B cell (primary cell): Measurements from ENCODE around the gene CDKAL1. TPM values are rescaled to one million over a fixed set of nuclear protein-coding genes. Genes with fewer than 3 reads are reported as not detected.

Experiments
- ATAC-seq: fragments of 200-7000 bp; cut with Tn5 transposase; one replicate; pipeline ENCODE4 v1.10.0; 2021; ENCODE audit warnings: low read depth, mild to moderate bottlenecking, moderate number of reproducible peaks, moderate library complexity
- CTCF ChIA-PET: fragments of 350-600 bp; sonication (Branson Sonifier 250); formaldehyde crosslinking; loops from one replicate; lab custom pipeline; 2021; ENCODE audit warnings: antibody characterized with exemption, inconsistent platforms; lab: Charles Lee
- POLR2A ChIA-PET: fragments of 350-600 bp; sonication (Branson Sonifier 250); formaldehyde crosslinking; loops from one replicate; lab custom pipeline; 2021; ENCODE audit warnings: antibody characterized with exemption; lab: Charles Lee
- DNase-seq: peaks from one replicate; pipeline ENCODE4 v3.0.0; 2013
- H2AFZ ChIP-seq: 2 replicates; pipeline ENCODE4 v1.6.1; 2012; ENCODE audit warnings: mild to moderate bottlenecking, low read depth, low read length; ENCODE audit not compliant: insufficient read depth, poor library complexity, severe bottlenecking
- H3K27ac ChIP-seq, 2 donors: 1 replicate in 1 of 2; 2 replicates in 1 of 2; pipeline ENCODE4 v1.5.1; 2012 to 2013; ENCODE audit warnings: low read length in 2 of 2, mild to moderate bottlenecking in 2 of 2, moderate library complexity in 1 of 2
- H3K27me3 ChIP-seq, 4 experiments: fragments of 200-600 bp in 1 of 4; sonication (generic) in 1 of 4; replicated peaks in 1 of 4; 1 replicate in 2 of 4; 2 replicates in 2 of 4; pipeline versions ENCODE4 v1.6.1 to v1.7.0; 2013 to 2016; ENCODE audit warnings: low read length in 3 of 4, mild to moderate bottlenecking in 2 of 4, mixed read lengths in 1 of 4, moderate library complexity in 1 of 4; ENCODE audit not compliant: insufficient read depth in 4 of 4, control insufficient read depth in 3 of 4; ENCODE audit errors: control extremely low read depth in 1 of 4
- H3K36me3 ChIP-seq, 2 experiments: replicated peaks in 1 of 2; 1 replicate in 1 of 2; 2 replicates in 1 of 2; pipeline versions ENCODE4 v1.6.1 to v1.7.1; 2013; ENCODE audit warnings: low read length in 1 of 2; ENCODE audit not compliant: insufficient read depth in 2 of 2, control insufficient read depth in 1 of 2; ENCODE audit errors: control extremely low read depth in 1 of 2, extremely low read depth in 1 of 2
- H3K4me1 ChIP-seq, 2 donors: fragments of 200-600 bp in 1 of 2; sonication (generic) in 1 of 2; 1 replicate in 1 of 2; 2 replicates in 1 of 2; pipeline versions ENCODE4 v1.5.1 to v1.6.1; 2013 to 2017; ENCODE audit warnings: low read length in 2 of 2; ENCODE audit not compliant: control insufficient read depth in 2 of 2, insufficient read depth in 2 of 2
- H3K4me2 ChIP-seq: replicated peaks from 2 replicates; pipeline ENCODE3; 2012; ENCODE audit warnings: mild to moderate bottlenecking, low read depth, low read length; ENCODE audit not compliant: poor library complexity, severe bottlenecking
- H3K4me3 ChIP-seq, 5 experiments: fragments of 200-600 bp in 1 of 5; sonication (generic) in 1 of 5; 1 replicate in 3 of 5; 2 replicates in 2 of 5; pipeline versions ENCODE4 v1.5.1 to v1.7.0; 2011 to 2016; ENCODE audit warnings: low read length in 4 of 5, mild to moderate bottlenecking in 4 of 5, low read depth in 2 of 5, control low read depth in 1 of 5, moderate library complexity in 1 of 5; ENCODE audit not compliant: insufficient read depth in 1 of 5; ENCODE audit errors: control extremely low read depth in 1 of 5, extremely low read depth in 1 of 5
- H3K79me2 ChIP-seq: fragments of 200-600 bp; sonication (generic); one replicate; pipeline ENCODE4 v1.6.0; 2016; ENCODE audit warnings: low read length; ENCODE audit not compliant: control insufficient read depth, insufficient read depth
- H3K9ac ChIP-seq: fragments of 200-600 bp; sonication (generic); 2 replicates; pipeline ENCODE4 v1.6.1; 2017; ENCODE audit warnings: mild to moderate bottlenecking, low read length, moderate library complexity
- H3K9me3 ChIP-seq, 3 donors: one replicate each; pipeline versions ENCODE4 v1.6.1 to v1.7.1; 2013; ENCODE audit warnings: low read length in 2 of 3; ENCODE audit not compliant: control insufficient read depth in 2 of 3, insufficient read depth in 1 of 3; ENCODE audit errors: control extremely low read depth in 1 of 3
- H4K20me1 ChIP-seq: 2 replicates; pipeline ENCODE4 v1.6.0; 2012; ENCODE audit warnings: mild to moderate bottlenecking, low read length; ENCODE audit not compliant: insufficient read depth, control insufficient read depth, poor library complexity, severe bottlenecking
- H3K27ac Mint-ChIP-seq: one replicate; pipeline ENCODE4 v1.8.0; 2021; ENCODE audit warnings: mixed read lengths
- H3K27me3 Mint-ChIP-seq: one replicate; pipeline ENCODE4 v1.8.0; 2021; ENCODE audit warnings: mixed read lengths
- H3K4me1 Mint-ChIP-seq: one replicate; pipeline ENCODE4 v1.8.0; 2021; ENCODE audit warnings: mixed read lengths
- H3K4me3 Mint-ChIP-seq: one replicate; pipeline ENCODE4 v1.8.0; 2021; ENCODE audit warnings: mixed read lengths
- H3K9me3 Mint-ChIP-seq: one replicate; pipeline ENCODE4 v1.8.0; 2022; ENCODE audit warnings: mixed read lengths; ENCODE audit not compliant: insufficient read depth
- CTCF ChIP-seq: fragments of 200-600 bp; IDR thresholded peaks from one replicate; pipeline ENCODE4 v1.8.0; 2022; ENCODE audit warnings: antibody characterized with exemption, mild to moderate bottlenecking
- EZH2 ChIP-seq: IDR thresholded peaks from 2 replicates; pipeline ENCODE4 v1.6.1; 2012; ENCODE audit warnings: borderline replicate concordance, low read depth, mild to moderate bottlenecking, moderate library complexity, low read length; ENCODE audit not compliant: insufficient read depth, poor library complexity, severe bottlenecking
- WGBS: methylation state at CpG from one replicate; pipeline ENCODE4 v1.1.5; 2013; ENCODE audit warnings: missing lambda C conversion rate; ENCODE audit not compliant: insufficient coverage; 5-methylcytosine and 5-hydroxymethylcytosine counted together
- intact Hi-C: fragments of 100-400 bp; cut with micrococcal nuclease; formaldehyde crosslinking; loops from one replicate; pipeline ENCODE4 v1.10.0; 2022
- polyA plus RNA-seq: library from polyadenylated mRNA; depleted of rRNA; stranded (reverse); fragments of >200 nt; gene quantifications from 2 replicates; pipeline ENCODE4 v1.2.3, GENCODE V29; 2012
- total RNA-seq, 2 donors: library from RNA; stranded (reverse); fragments of 120-200 nt in 1 of 2; gene quantifications; 1 replicate in 1 of 2; 2 replicates in 1 of 2; pipeline versions ENCODE4 v1.2.3 to v1.2.4, GENCODE V29; 2013 to 2022

Gene CDKAL1
- total and polyA plus RNA-seq, 2 donors (not counting 1 experiment from before 2014, with no cell fraction given): 6.1 to 33.3 TPM

DNA sequence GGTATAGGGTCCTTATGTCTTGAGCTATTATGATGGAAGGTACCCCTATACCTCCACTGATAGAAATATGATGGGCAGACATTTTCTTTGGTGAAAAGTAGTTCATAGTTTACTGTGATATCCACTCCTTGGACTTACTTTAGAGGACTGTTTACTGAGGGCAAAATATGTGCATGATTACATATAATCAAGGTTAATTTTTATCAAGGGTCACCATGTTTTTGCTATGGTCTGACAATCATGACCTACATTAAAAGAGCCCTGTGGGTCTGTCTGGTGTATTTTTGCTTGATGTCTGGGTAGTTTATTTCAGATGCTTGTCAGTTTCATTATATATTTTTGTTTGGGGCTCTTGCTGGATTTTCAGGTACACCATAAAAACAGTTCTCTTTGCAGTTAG, 40.1 kb downstream of the CDKAL1 start:
- DNase-seq (no peak), ATAC-seq (no peak)
- no peaks in the 10 kb centered on the region for H3K9me3 Mint-ChIP-seq
- H3K4me1 ChIP-seq: no peaks in the 10 kb centered on the region
- ChIA-PET POLR2A (no interaction called here), CTCF (interaction anchor here (4.0 kb wide), 1 partner anchor 10 kb away, joined by 30 read pairs; no protein-coding TSS in a partner anchor)
- no peak overlapping the region for H3K4me2 ChIP-seq
- H3K9ac ChIP-seq: no peak overlapping the region
- no peaks in the 10 kb centered on the region for H3K9me3 ChIP-seq
- TF ChIP-seq EZH2 (no peak), CTCF (no peak)
- H3K79me2 ChIP-seq: no peaks in the 10 kb centered on the region
- no peak overlapping the region for H3K27ac ChIP-seq
- H3K4me3 Mint-ChIP-seq: no peak overlapping the region
- peaks cover 9% of the 10 kb centered on the region for H4K20me1 ChIP-seq
- H3K4me1 Mint-ChIP-seq: no peaks in the 10 kb centered on the region
- H3K27me3 Mint-ChIP-seq: no peaks in the 10 kb centered on the region
- intact Hi-C loops: no loop called here
- no peaks in the 10 kb centered on the region for H3K27me3 ChIP-seq
- H3K27ac Mint-ChIP-seq: no peak overlapping the region
- peaks cover 2 to 21% of the 10 kb centered on the region in 2 experiments for H3K36me3 ChIP-seq
- no peak overlapping the region for H3K4me3 ChIP-seq
- no peak overlapping the region for H2AFZ ChIP-seq

- Histone ChIP-seq H2AFZ (no peak overlapping the region), H3K27ac (no peak overlapping the region), H3K27me3 (no peaks in the 10 kb centered on the region), H3K4me2 (no peak overlapping the region), H3K9me3 (no peaks in the 10 kb centered on the region), H3K79me2 (no peaks in the 10 kb centered on the region), H3K36me3 (peaks cover 2 to 18% of the 10 kb centered on the region in 2 experiments), H4K20me1 (peaks cover 9% of the 10 kb centered on the region), H3K9ac (no peak overlapping the region), H3K4me3 (no peak overlapping the region), H3K4me1 (no peaks in the 10 kb centered on the region)
- Mint-ChIP-seq H3K27ac (no peak overlapping the region), H3K4me1 (no peaks in the 10 kb centered on the region), H3K9me3 (no peaks in the 10 kb centered on the region), H3K27me3 (no peaks in the 10 kb centered on the region), H3K4me3 (no peak overlapping the region)
- POLR2A ChIA-PET: no interaction called here
- CTCF ChIA-PET: interaction anchor here (4.0 kb wide), 1 partner anchor 11 kb away, joined by 30 read pairs; no protein-coding TSS in a partner anchor
- no CpG with 5 or more reads among the region's 1 CpG for WGBS
- ATAC-seq (no peak), DNase-seq (no peak)
- intact Hi-C loops: no loop called here
- TF ChIP-seq CTCF (no peak), EZH2 (no peak)
Observed at GRCh38 chr6:20575125-20575524, 40.9 kb downstream of the CDKAL1 start.
